Measurements from ENCODE around the gene AURKAIP1. TPM values are rescaled to one million over a fixed set of nuclear protein-coding genes. Genes with fewer than 3 reads are reported as not detected.
A peak's percentile ranks its signal among the peaks of the same experiment; 100 is the strongest.

The AURKAIP1 gene
- total and polyA plus RNA-seq, 9 of the 15 experiments (the other 6 are each of a cell fraction or from before 2014, with no cell fraction given): 7.8 to 478 (median 92.0) TPM

DNA sequence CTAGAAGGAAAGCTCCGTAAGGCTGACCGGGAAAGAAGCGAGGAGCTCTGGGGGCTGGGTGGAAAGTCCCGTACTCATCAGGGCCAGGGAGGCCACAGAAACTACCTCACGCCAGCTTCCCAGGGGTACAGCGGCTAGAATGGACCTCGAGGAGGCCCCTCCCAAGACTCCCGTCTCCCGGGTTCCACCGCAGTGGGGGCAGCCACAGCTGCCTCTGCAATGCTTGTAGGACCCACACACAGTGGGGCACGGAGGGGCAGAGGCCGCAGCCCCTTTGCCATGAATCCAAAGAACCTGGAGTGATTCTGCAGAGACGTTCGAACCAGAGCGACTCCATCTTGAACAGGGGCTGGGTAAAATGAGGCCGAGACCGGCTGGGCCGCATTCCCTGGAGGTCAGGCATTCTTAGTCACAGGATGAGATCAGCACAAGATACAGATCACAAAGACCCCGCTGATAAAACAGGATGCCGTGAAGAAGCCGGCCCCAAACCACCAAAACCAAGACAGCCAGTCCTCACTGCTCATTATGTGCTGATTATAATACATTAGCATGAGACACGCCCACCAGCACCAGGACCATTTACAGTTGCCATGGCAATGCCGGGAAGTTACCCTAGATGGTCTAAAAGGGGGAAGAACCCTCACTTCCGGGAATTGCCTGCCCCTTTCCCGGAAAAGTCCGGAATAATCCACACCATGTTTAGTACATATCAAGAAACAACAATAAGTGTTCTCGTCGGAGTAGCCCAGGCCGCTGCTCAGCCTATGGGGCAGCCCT is 47.6 kb upstream of the AURKAIP1 start (continued):
- TF ChIP-seq, protein P1, sequence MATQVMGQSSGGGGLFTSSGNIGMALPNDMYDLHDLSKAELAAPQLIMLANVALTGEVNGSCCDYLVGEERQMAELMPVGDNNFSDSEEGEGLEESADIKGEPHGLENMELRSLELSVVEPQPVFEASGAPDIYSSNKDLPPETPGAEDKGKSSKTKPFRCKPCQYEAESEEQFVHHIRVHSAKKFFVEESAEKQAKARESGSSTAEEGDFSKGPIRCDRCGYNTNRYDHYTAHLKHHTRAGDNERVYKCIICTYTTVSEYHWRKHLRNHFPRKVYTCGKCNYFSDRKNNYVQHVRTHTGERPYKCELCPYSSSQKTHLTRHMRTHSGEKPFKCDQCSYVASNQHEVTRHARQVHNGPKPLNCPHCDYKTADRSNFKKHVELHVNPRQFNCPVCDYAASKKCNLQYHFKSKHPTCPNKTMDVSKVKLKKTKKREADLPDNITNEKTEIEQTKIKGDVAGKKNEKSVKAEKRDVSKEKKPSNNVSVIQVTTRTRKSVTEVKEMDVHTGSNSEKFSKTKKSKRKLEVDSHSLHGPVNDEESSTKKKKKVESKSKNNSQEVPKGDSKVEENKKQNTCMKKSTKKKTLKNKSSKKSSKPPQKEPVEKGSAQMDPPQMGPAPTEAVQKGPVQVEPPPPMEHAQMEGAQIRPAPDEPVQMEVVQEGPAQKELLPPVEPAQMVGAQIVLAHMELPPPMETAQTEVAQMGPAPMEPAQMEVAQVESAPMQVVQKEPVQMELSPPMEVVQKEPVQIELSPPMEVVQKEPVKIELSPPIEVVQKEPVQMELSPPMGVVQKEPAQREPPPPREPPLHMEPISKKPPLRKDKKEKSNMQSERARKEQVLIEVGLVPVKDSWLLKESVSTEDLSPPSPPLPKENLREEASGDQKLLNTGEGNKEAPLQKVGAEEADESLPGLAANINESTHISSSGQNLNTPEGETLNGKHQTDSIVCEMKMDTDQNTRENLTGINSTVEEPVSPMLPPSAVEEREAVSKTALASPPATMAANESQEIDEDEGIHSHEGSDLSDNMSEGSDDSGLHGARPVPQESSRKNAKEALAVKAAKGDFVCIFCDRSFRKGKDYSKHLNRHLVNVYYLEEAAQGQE (IDR thresholded peaks at IDR 0.05; ENCODE audit: borderline replicate concordance): peak; percentile 77
- TF ChIP-seq, protein P1 (CRISPR knock-in tag; IDR thresholded peaks at IDR 0.05; ENCODE audit: low read depth): no peak
- TF ChIP-seq BCOR (IDR thresholded peaks at IDR 0.05) (no peak), POLR2B (IDR thresholded peaks at IDR 0.05; ENCODE audit: low read depth, partially characterized antibody) (no peak), ZKSCAN8 (CRISPR knock-in tag; IDR thresholded peaks at IDR 0.05) (no peak), HDAC1 (IDR thresholded peaks at IDR 0.05) (no peak)
- TF ChIP-seq, protein P2, sequence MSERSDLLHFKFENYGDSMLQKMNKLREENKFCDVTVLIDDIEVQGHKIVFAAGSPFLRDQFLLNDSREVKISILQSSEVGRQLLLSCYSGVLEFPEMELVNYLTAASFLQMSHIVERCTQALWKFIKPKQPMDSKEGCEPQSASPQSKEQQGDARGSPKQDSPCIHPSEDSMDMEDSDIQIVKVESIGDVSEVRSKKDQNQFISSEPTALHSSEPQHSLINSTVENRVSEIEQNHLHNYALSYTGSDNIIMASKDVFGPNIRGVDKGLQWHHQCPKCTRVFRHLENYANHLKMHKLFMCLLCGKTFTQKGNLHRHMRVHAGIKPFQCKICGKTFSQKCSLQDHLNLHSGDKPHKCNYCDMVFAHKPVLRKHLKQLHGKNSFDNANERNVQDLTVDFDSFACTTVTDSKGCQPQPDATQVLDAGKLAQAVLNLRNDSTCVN (CRISPR knock-in tag; IDR thresholded peaks at IDR 0.05): no peak
- TF ChIP-seq, protein P3, sequence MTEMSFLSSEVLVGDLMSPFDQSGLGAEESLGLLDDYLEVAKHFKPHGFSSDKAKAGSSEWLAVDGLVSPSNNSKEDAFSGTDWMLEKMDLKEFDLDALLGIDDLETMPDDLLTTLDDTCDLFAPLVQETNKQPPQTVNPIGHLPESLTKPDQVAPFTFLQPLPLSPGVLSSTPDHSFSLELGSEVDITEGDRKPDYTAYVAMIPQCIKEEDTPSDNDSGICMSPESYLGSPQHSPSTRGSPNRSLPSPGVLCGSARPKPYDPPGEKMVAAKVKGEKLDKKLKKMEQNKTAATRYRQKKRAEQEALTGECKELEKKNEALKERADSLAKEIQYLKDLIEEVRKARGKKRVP (CRISPR knock-in tag; IDR thresholded peaks at IDR 0.05): peak; percentile 6; the same call in 1 of the 2 replicates
- TF ChIP-seq, protein P4, sequence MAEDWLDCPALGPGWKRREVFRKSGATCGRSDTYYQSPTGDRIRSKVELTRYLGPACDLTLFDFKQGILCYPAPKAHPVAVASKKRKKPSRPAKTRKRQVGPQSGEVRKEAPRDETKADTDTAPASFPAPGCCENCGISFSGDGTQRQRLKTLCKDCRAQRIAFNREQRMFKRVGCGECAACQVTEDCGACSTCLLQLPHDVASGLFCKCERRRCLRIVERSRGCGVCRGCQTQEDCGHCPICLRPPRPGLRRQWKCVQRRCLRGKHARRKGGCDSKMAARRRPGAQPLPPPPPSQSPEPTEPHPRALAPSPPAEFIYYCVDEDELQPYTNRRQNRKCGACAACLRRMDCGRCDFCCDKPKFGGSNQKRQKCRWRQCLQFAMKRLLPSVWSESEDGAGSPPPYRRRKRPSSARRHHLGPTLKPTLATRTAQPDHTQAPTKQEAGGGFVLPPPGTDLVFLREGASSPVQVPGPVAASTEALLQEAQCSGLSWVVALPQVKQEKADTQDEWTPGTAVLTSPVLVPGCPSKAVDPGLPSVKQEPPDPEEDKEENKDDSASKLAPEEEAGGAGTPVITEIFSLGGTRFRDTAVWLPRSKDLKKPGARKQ (CRISPR knock-in tag; IDR thresholded peaks at IDR 0.05): no peak
- TF ChIP-seq, protein P5, sequence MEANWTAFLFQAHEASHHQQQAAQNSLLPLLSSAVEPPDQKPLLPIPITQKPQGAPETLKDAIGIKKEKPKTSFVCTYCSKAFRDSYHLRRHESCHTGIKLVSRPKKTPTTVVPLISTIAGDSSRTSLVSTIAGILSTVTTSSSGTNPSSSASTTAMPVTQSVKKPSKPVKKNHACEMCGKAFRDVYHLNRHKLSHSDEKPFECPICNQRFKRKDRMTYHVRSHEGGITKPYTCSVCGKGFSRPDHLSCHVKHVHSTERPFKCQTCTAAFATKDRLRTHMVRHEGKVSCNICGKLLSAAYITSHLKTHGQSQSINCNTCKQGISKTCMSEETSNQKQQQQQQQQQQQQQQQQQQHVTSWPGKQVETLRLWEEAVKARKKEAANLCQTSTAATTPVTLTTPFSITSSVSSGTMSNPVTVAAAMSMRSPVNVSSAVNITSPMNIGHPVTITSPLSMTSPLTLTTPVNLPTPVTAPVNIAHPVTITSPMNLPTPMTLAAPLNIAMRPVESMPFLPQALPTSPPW (CRISPR knock-in tag; IDR thresholded peaks at IDR 0.05): no peak
- TF ChIP-seq, protein P6, sequence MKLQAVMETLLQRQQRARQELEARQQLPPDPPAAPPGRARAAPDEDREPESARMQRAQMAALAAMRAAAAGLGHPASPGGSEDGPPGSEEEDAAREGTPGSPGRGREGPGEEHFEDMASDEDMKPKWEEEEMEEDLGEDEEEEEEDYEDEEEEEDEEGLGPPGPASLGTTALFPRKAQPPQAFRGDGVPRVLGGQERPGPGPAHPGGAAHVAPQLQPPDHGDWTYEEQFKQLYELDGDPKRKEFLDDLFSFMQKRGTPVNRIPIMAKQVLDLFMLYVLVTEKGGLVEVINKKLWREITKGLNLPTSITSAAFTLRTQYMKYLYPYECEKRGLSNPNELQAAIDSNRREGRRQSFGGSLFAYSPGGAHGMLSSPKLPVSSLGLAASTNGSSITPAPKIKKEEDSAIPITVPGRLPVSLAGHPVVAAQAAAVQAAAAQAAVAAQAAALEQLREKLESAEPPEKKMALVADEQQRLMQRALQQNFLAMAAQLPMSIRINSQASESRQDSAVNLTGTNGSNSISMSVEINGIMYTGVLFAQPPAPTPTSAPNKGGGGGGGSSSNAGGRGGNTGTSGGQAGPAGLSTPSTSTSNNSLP (IDR thresholded peaks at IDR 0.05; ENCODE audit: borderline replicate concordance, low read depth, low read length): no peak

Data from K562 (cell line).